Heart left ventricle (tissue), 16 donors: ENCODE results near the gene PLEKHD1. TPM values are rescaled to one million over a fixed set of nuclear protein-coding genes. Genes with fewer than 3 reads are reported as not detected.

ENCODE experiments used
- ATAC-seq, 4 donors: fragments of 200-7000 bp; cut with Tn5 transposase; one replicate each; pipeline ENCODE4 v1.9.1; 2020 to 2022; ENCODE audit warnings: moderate library complexity in 4 of 4, mild to moderate bottlenecking in 3 of 4, moderate number of reproducible peaks in 1 of 4
- DNase-seq, 5 donors: peaks; one replicate each; pipeline ENCODE4 v3.0.0-alpha.2; 2020
- H3K27ac ChIP-seq, 12 donors: fragments of 200-600 bp; sonication (generic) in 4 of 12; one replicate each; pipeline versions ENCODE4 v1.5.0 to v1.8.0; 2016 to 2022; ENCODE audit warnings: mild to moderate bottlenecking in 2 of 12
- H3K27me3 ChIP-seq, 9 donors: fragments of 200-600 bp; sonication (generic) in 2 of 9; one replicate each; pipeline versions ENCODE4 v1.5.1 to v1.8.0; 2016 to 2022; ENCODE audit warnings: mild to moderate bottlenecking in 3 of 9
- H3K36me3 ChIP-seq, 9 donors: fragments of 200-600 bp; sonication (generic) in 2 of 9; one replicate each; pipeline versions ENCODE4 v1.5.0 to v1.8.0; 2018 to 2022; ENCODE audit warnings: mild to moderate bottlenecking in 2 of 9
- H3K4me1 ChIP-seq, 12 donors: fragments of 200-600 bp; sonication (generic) in 4 of 12; one replicate each; pipeline versions ENCODE4 v1.5.0 to v1.8.0; 2016 to 2022; ENCODE audit warnings: mild to moderate bottlenecking in 3 of 12
- H3K4me3 ChIP-seq, 12 donors: fragments of 200-600 bp; sonication (generic) in 4 of 12; one replicate each; pipeline versions ENCODE4 v1.5.0 to v1.8.0; 2017 to 2022; ENCODE audit warnings: mild to moderate bottlenecking in 9 of 12, moderate library complexity in 4 of 12
- H3K9me3 ChIP-seq, 12 donors: fragments of 200-600 bp; sonication (generic) in 4 of 12; one replicate each; pipeline versions ENCODE4 v1.5.0 to v1.8.0; 2016 to 2022; ENCODE audit warnings: mild to moderate bottlenecking in 1 of 12
- POLR2A ChIP-seq, 2 donors: fragments of 450-650 bp; IDR thresholded peaks; one replicate each; pipeline ENCODE4 v1.6.1; 2017; ENCODE audit warnings: antibody characterized with exemption in 2 of 2, mild to moderate bottlenecking in 2 of 2, moderate library complexity in 2 of 2
- WGBS, 4 donors: extraction: QIAGEN DNeasy Blood & Tissue Kit in 2 of 4; methylation state at CpG; one replicate each; pipeline versions ENCODE4 v1.1.5 to v1.1.7; 2013 to 2018; 5-methylcytosine and 5-hydroxymethylcytosine counted together
- intact Hi-C, 10 donors: fragments of 100-400 bp; cut with DNase I; formaldehyde crosslinking; loops; one replicate each; pipeline versions ENCODE4 v1.11.1 to v1.14.2; 2022
- polyA plus RNA-seq, 2 donors: library from polyadenylated mRNA; stranded (reverse); fragments of 200-250 nt; gene quantifications; one replicate each; pipeline ENCODE4 v1.2.3, GENCODE V29; 2013
- total RNA-seq, 9 donors: library from RNA; depleted of rRNA in 2 of 9; stranded (reverse); fragments of >200 nt in 2 of 9; fragmentation: NEBNext Ultra II Directional in 3 of 9; extraction: Animal tissue kit (Norgen Biotek cat#: 25700) in 3 of 9; gene quantifications; one replicate each; pipeline versions ENCODE4 v1.1.0 to v1.2.4, GENCODE V29; 2016 to 2023
- TF ChIP-seq, protein P1 (sequence below), 12 donors: fragments of 200-600 bp; sonication (generic) in 4 of 12; IDR thresholded peaks; one replicate each; pipeline versions ENCODE4 v1.5.0 to v1.8.0; 2018 to 2022; ENCODE audit warnings: antibody characterized with exemption in 12 of 12, mild to moderate bottlenecking in 5 of 12
- donor health status: ischemic (EF 13 %, LVEDD 7.1; RV severe dilation, severe dysfunction).
- donor health status: healthy with polysubstance abuse.
- donor health status: DM: no; HTN: yes; CAD: no.
- donor health status: DM: no; HTN: no; CAD: no.
- donor health status: ischemic (EF 25% LVEDD 6.9; RV normal size, moderate dysfunction).
- donor health status: ischemic (EF 25% LVEDD 5.7; RV mildly dilated, moderate dysfunction).
- donor health status: healthy.
- donor health status: DM: yes; HTN: yes; CAD: no.
- donor health status: ischemic (EF 35%, LVEDD 5.7; RV mildly dilated, moderate dysfunction).
- donor health status: nonischemic (EF 11% LVEDD 7.7; RV severe dilation, severe dysfunction).
- donor health status: DM: yes; HTN: yes; CAD: no.
- donor health status: PGD.
- donor health status: ischemic (EF 29% LVEDD 5.4; RV normal size, mild dysfunction).
- donor health status: nonischemic (EF 23%, LVEDD 6.1; RV moderate dilation, normal function).

PLEKHD1 gene
- total and polyA plus RNA-seq, 11 donors, result 0.04 to 0.45 (median 0.12) TPM; not detected in 4

DNA sequence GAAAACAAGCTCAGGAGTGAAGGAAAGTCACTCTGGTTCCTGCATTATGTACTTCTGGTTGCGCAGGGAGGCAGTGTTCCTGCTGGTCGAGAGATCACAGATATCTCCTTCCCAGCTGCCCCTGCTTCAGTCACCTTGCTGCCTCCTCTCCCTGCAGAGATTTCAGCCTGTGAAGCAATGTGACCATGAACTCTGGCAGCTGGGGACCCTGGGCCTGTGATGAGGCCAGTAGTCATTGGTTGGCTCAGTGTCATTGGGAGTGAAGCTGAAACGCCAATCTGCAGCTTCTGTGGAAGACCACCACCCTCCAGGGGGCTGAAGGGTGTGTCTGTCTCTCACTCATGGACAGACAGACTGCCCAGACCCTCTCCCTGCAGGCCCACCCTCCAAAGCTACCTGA lies 45.0 kb downstream of the PLEKHD1 start:
- Histone ChIP-seq H3K27me3 (peaks cover 0 to 13% (median 0%) of the 10 kb centered on the region in 9 donors), H3K27ac (no peak overlapping the region), H3K9me3 (no peaks in the 10 kb centered on the region), H3K36me3 (no peaks in the 10 kb centered on the region), H3K4me3 (no peak overlapping the region), H3K4me1 (no peaks in the 10 kb centered on the region)
- WGBS, 4 donors, result 62 to 85% (median 75%) methylated on average over 2 to 3 of the region's 3 CpGs
- ATAC-seq (no peak), DNase-seq (no peak)
- intact Hi-C loops, result no loop called here
- TF ChIP-seq, protein P1, sequence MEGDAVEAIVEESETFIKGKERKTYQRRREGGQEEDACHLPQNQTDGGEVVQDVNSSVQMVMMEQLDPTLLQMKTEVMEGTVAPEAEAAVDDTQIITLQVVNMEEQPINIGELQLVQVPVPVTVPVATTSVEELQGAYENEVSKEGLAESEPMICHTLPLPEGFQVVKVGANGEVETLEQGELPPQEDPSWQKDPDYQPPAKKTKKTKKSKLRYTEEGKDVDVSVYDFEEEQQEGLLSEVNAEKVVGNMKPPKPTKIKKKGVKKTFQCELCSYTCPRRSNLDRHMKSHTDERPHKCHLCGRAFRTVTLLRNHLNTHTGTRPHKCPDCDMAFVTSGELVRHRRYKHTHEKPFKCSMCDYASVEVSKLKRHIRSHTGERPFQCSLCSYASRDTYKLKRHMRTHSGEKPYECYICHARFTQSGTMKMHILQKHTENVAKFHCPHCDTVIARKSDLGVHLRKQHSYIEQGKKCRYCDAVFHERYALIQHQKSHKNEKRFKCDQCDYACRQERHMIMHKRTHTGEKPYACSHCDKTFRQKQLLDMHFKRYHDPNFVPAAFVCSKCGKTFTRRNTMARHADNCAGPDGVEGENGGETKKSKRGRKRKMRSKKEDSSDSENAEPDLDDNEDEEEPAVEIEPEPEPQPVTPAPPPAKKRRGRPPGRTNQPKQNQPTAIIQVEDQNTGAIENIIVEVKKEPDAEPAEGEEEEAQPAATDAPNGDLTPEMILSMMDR (IDR thresholded peaks at IDR 0.05), result no peak
- TF ChIP-seq POLR2A (IDR thresholded peaks at IDR 0.05), result no peak

DNA sequence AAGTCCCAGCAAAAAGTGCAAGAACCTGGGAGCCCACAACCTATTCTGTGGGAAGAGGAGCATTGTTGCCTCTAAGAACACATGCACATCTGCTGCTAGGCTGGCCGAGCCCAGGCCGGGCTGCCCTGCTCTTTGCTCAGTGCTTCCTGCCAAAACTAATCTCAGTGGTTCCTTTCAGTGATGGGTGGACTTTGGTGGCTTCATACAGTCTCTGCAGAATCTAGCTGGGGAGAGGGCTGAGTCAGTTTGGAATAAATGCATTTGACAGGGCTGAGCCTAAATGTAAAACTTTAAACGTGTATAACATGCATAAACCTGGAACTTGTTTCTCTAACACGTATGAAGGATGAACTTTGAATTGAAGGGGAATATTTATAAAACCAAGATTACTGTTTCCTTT lies 45.6 kb downstream of the PLEKHD1 start:
- no peaks in the 10 kb centered on the region for H3K36me3 ChIP-seq
- DNase-seq, result no peak
- H3K27ac ChIP-seq, result no peak overlapping the region
- WGBS, 4 donors, result 59 to 69% (median 67%) methylated on average over 4 of the region's 4 CpGs
- intact Hi-C loops, result loop anchor here in 2 of 10 donors (10.0 kb wide), 1 partner anchor 495 kb away; no protein-coding TSS in a partner anchor
- ATAC-seq, result no peak
- no peak overlapping the region for H3K4me3 ChIP-seq
- H3K9me3 ChIP-seq, result no peaks in the 10 kb centered on the region
- TF ChIP-seq, protein P1 (IDR thresholded peaks at IDR 0.05), result no peak
- no peak for TF ChIP-seq POLR2A (IDR thresholded peaks at IDR 0.05)
- peaks cover 0 to 1% (median 0%) of the 10 kb centered on the region in 12 donors for H3K4me1 ChIP-seq
- H3K27me3 ChIP-seq, result peaks cover 0 to 16% (median 0%) of the 10 kb centered on the region in 9 donors

DNA sequence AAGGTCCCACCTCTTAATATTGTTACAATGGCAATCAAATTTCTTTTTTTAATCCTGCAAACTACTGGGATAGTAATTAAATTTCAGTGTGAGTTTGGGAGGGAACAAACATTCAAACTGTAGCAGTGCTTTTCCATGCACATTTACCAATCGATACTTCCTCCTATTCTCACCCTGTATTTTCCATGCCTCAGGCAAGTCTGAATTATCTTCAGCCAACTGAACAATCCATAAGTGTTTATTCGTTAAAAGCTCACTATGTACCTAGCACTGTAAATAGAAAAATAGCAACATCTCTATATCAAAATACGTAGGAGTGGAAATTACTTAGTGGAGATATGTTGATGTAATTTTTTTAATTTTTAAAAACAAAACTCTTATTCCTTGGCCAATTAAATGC lies 46.6 kb downstream of the PLEKHD1 start:
- ATAC-seq, result no peak
- WGBS, 4 donors, result 75 to 85% (median 78%) methylated on average over 3 of the region's 3 CpGs
- intact Hi-C loops, result loop anchor here in 2 of 10 donors (10.0 kb wide), 1 partner anchor 494 kb away; no protein-coding TSS in a partner anchor
- Histone ChIP-seq H3K36me3 (no peaks in the 10 kb centered on the region), H3K27me3 (peaks cover 0 to 16% (median 0%) of the 10 kb centered on the region in 9 donors), H3K27ac (no peak overlapping the region), H3K9me3 (no peaks in the 10 kb centered on the region), H3K4me1 (peaks cover 0 to 5% (median 0%) of the 10 kb centered on the region in 12 donors), H3K4me3 (no peak overlapping the region)
- TF ChIP-seq, protein P1 (IDR thresholded peaks at IDR 0.05), result no peak
- TF ChIP-seq POLR2A (IDR thresholded peaks at IDR 0.05), result no peak
- no peak for DNase-seq

DNA sequence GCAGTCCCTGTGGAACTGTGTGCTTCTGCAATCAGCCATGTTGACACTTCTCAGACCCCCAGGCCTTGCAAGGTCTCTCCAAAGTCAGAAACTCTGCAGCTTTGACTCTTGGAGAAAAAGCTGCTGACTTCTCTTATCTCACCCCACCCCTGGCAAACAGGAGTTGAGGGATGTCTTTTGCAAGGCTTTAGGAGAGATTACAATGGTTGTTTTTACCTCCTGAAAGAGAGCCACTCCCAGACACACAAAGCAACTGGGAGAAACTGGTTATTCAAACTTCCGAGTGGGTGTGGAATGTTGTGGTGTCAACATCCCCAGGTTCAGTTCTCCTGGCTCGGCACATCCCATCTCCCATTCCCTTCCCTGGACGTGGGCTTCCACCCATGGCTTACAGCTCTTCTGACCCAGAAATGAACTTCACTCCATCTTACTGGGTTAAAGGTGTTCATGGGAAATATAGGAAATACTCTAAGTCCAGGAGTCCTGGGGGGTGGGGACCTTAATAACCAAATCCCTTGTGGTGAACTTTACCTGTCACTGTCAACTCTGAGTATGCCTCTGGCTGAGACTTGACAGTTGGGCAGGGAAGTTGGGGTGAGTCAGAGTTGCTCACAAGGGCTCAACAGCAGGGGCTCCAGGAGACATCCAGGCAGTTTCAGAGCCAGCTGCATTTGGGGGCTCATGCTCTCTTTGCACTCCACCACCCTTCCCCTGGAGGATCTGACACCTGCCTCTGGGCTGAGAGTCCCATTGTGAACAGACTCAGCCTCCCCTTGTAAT lies 48.2 kb downstream of the PLEKHD1 start:
- WGBS, 4 donors, result 48 to 59% (median 55%) methylated on average over 3 of the region's 3 CpGs
- no peak overlapping the region for H3K4me3 ChIP-seq
- ATAC-seq, result no peak
- peaks cover 0 to 5% (median 0%) of the 10 kb centered on the region in 12 donors for H3K4me1 ChIP-seq
- intact Hi-C loops, result loop anchor here in 2 of 10 donors (10.0 kb wide), 1 partner anchor 492 kb away; no protein-coding TSS in a partner anchor
- H3K9me3 ChIP-seq, result no peaks in the 10 kb centered on the region
- DNase-seq, result no peak
- H3K27ac ChIP-seq, result no peak overlapping the region
- H3K27me3 ChIP-seq, result peaks cover 0 to 16% (median 0%) of the 10 kb centered on the region in 9 donors
- no peaks in the 10 kb centered on the region for H3K36me3 ChIP-seq
- TF ChIP-seq POLR2A (IDR thresholded peaks at IDR 0.05), result no peak
- TF ChIP-seq, protein P1 (IDR thresholded peaks at IDR 0.05), result no peak
